HTR-8/SVneo (cell line): Measurements from ENCODE around the gene SEMA4G.

Experiments
- DNase-seq: peaks from one replicate; pipeline ENCODE4 v3.0.0; 2011; ENCODE audit warnings: low spot score, mixed read lengths; ENCODE audit not compliant: insufficient read length
- FAIRE-seq: peaks from 2 replicates; lab custom pipeline; 2011; peaks lifted over from hg19 to GRCh38; lab: Jason Lieb, UNC

SEMA4G gene

DNA sequence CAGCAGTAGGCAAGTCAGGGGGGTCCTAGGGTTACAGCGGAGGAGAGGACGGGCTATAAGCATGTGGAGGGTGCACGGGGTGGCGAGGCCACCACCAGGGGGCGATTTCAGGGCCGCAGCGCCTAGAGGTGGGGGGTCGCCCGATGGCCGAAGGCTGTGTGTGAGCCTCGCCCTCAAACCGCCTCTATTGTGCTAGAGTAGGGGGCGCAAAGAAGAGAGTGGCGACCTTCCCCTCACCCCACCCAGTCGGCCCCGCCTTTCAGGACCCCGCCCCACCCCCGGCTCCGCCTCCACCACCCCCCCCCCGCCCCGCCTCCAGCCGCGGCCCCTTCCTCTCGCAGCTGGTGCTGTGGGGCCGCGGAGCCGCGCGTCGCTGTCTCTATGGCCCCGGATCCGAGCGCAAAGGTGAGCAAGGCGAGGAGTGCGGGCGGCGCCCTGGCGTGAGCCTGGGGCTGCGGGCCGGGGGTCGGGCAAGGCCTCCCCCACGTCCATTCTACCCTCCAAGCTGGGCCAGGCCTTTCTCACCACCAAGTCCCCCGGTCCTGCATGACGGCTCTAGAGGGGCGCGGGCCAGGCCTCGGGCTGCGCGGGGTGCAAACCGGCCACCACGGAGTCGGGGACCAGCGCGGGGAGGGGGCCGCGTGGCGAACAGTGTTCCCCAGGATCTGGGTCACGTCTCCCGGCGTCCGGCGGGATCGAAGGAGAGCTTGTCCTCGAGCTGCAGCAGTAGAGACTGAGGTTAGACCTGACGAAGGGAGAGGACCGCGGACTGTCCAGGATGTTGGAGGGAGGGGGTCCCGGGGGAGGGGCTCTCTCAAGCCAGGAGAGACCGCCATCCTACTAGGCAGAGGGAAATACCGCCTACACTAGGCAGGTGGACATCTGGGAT, at the start of gene SEMA4G:
TSS of gene SEMA4G (plus strand) at position 318 of the 889 bp plus-strand sequence. CDS start 3,409 bp downstream, outside the sequence.
- peak; percentile 28 for FAIRE-seq

GRCh38 chr10:100923580-100923979, 45.7 kb upstream of the SEMA4G start:
- DNase-seq: no peak
- no peak for FAIRE-seq

More for the DNA sequence above, at the start of gene SEMA4G:
- DNase-seq: peak; percentile 61

DNA sequence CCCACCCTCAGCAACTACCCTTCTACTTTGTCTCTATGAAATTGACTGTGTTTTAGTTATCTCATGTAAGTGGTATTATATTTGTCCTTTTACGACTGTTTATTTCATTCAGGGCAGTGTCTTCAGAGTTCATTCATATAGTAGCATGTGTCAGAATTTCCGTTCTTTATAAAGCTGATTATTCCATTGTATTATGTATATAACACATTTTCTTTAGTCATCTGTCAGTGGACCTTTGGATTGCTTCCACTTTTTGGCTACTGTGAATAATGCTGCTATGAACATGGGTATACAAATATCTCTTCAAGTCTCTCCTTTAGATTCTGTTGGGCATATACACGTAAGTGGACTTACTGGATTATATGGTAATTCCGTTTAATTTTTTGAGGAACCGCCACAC, 42.0 kb upstream of the SEMA4G start:
- FAIRE-seq (no peak), DNase-seq (no peak)

- no peak for DNase-seq
- FAIRE-seq: no peak
Observed at GRCh38 chr10:100928039-100928438, 41.3 kb upstream of the SEMA4G start.

DNA sequence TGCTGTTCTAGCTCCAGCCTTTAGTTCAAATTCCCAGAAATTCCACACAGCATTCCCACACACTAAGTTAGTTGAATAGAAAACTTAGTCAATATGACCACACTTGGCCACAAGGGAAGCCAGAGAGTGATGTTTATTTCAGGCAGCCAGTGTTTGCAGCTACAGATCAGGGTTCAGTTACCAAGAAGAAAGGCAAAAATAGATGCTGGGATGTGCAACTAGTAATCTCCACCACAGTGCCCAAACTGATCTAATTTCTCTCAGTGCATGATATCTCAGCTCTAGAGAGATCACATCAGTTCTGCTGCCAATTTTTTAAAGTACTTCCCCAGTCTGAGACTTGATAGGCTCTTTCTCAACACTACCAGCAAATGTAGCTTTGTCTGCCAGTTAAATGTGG, 38.9 kb upstream of the SEMA4G start:
- FAIRE-seq: peak; percentile 58
- no peak for DNase-seq

- no peak for DNase-seq
- no peak for FAIRE-seq
Observed at GRCh38 chr10:100934084-100934659, 35.1 kb upstream of the SEMA4G start.

DNA sequence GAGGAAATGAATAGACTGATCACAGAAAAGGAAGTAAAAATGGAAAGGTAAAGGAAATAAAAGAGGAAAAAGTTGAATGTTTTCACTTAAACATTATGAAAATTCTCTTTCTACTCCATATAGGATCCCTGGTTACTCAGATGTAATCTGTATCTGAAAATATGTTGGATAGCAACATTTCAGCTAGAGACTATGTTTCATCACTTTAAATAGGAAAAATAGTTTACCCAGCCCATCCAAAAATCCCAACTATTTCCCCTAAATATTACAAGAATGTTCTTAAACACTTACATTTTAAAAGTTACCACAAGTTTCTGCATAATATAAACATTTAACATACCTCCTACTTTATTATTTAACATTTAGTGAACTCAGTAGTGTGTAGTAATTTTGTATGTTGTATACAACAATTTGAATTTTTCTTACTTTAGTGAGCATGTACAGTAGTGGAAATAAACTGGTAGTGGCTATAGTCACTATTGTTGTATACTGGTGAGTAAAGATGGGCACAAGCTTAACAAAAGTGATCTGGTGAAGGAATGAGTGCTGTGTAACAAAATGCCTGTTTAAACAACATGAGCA, 29.4 kb upstream of the SEMA4G start:
- FAIRE-seq: no peak

DNA sequence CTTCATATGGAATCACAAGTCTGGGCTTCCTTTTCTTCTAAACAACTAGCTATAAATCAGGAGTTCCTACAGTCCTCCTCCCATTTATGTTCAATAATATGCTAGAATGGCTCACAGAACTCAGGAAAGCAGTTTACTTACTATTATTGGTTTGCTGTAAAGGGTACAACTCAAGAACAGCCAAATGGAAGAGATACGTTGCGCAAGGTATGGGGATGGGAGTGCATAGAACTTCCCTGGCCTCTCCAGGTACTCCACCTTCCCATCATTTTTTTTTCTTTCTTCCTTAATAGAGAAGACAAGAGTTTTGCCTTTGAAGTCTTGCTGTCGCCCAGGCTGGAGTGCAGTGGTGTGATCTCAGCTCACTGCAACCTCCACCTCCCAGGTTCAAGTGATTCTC, 27.1 kb upstream of the SEMA4G start:
- DNase-seq (no peak), FAIRE-seq (no peak)

More for the DNA sequence above, 29.4 kb upstream of the SEMA4G start:
- DNase-seq: no peak

DNA sequence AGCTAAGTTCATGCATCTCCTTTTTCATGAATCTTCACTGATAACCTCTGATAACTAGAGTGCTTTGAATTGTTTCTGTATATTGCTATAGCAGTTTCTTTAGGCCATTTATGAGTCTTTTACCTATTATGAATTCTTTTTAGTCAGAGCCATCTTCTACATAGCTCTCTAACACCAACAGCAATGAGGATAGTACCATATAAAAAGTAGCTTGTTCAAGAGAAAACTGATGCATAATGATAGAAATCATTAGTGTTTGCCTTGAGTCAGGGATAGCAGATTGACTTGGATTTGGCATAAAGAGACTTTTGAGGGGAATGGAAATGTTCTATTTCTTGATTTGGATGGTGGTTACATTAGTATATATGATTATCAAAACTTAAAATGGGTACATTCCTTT, 25.8 kb upstream of the SEMA4G start:
- no peak for DNase-seq
- FAIRE-seq: no peak

GRCh38 chr10:100945754-100946153, 23.6 kb upstream of the SEMA4G start:
- FAIRE-seq: no peak

DNA sequence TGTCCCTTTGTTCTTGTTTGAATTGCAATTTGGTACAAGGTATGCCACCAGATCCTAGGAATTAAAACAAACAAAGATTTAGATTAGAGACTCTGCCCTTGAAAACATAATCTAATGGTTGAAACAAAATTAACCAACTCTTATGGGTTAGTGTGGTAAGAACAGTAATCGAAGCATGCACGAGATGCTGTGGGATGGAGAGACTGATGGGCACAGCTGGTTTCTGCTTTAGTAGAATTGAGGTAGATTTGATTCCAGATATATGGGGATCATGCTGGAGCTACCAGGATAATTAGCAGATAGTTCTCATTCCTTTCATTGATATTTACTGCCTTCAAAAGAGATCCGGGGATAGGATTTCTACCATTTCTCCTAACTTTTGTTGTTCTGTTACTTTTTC, 20.4 kb upstream of the SEMA4G start:
- FAIRE-seq (no peak), DNase-seq (no peak)

More at GRCh38 chr10:100945754-100946153, 23.6 kb upstream of the SEMA4G start:
- no peak for DNase-seq

GRCh38 chr10:100960251-100960650, 9.1 kb upstream of the SEMA4G start:
- FAIRE-seq (no peak), DNase-seq (no peak)

- no peak for DNase-seq
Observed at GRCh38 chr10:100962351-100963080, 6.8 kb upstream of the SEMA4G start.

GRCh38 chr10:100963826-100964225, 5.5 kb upstream of the SEMA4G start:
- FAIRE-seq: no peak
- no peak for DNase-seq

More at GRCh38 chr10:100962351-100963080, 6.8 kb upstream of the SEMA4G start:
- no peak for FAIRE-seq

DNA sequence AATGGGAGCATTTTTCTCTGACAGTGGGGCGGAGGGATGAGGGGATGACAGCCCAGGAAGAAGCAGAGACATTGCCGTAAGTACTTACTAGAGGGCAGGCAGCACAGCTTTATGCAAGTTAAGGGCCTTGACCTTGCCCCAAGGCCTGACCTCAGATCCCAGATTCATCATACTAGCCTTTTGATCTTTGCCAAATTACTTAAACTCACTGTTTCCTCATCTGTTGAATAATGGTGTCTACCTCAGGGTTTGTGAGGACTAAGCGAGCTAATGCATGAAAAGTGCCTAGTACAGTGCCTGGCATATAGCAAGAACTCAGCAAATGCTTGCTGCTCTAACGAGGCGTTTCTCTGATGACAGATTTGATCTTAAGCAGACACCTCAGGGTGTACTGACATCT, 3.5 kb upstream of the SEMA4G start:
- DNase-seq (no peak), FAIRE-seq (no peak)

- DNase-seq (no peak), FAIRE-seq (no peak)
Observed at GRCh38 chr10:100966887-100967286, 2.4 kb upstream of the SEMA4G start.

- FAIRE-seq: no peak
- no peak for DNase-seq
Observed at GRCh38 chr10:100967332-100967731, 2.0 kb upstream of the SEMA4G start.

DNA sequence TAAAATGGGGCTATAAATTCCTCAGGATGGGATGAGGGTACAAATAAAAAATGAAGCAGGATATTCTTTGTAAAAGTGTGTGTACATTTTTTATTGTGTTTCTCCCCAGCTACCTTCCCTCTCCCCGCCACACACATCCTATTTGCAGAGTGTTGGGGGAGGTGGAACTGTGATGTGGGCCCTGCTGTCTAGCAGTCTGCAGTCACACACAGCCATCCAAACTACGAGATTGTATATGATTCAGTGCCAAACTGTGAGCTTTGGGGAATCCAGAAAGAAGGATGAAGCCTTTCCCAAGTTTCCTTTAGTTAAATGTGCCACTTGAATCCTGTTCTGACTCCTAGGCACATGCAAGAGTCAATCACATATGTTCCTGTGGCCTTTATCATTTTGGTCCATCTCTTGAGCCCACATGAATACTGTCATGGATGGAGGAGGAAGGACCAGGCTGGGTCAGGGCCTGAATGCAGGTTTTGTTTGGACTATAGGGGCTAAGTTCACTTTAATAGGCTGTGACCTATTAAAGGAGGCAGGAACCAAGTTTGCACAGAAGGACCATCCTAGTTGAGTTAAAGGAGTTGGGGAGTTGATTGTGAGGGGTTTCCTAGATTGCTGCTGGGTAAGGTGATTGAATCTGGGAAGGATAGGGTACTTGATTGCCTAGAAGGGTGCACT, 1.1 kb upstream of the SEMA4G start:
- no peak for FAIRE-seq
- no peak for DNase-seq

DNA sequence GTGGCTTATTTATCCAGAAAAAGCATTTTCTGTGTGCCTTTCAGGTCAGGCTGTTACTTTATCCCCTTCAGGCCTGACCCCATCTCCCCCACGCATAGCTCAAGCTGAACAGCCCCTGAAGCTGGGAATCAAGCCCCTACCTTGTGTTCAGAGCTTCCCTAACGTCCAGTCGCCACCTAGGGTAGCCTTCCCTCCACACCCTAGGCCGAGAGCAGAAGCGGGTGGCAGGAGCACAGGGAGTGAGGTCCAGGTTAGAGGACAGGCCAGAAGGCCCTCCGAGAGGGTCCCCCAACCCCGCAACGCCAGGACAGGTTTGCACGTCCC, 479 bp upstream of the SEMA4G start:
- no peak for DNase-seq
- FAIRE-seq: no peak
